PC-3 (cell line): Measurements from ENCODE around the gene CALCOCO2.
A peak's percentile ranks its signal among the peaks of the same experiment; 100 is the strongest.

Source experiments
- EZH2 ChIP-seq: fragments of 300-600 bp; sonication (generic); IDR thresholded peaks from one replicate; pipeline ENCODE4 v1.6.1; 2017; ENCODE audit warnings: antibody characterized with exemption, mild to moderate bottlenecking, low read length; ENCODE audit not compliant: unreplicated experiment
- EZH2phosphoT487 ChIP-seq: fragments of 300-600 bp; sonication (generic); IDR thresholded peaks from 2 replicates; pipeline ENCODE4 v1.6.1; 2018; ENCODE audit warnings: mild to moderate bottlenecking, antibody characterized with exemption, low read length, borderline replicate concordance
- TF ChIP-seq, protein P1 (sequence below): fragments of 300-600 bp; sonication (generic); conservative IDR thresholded peaks from 2 replicates; pipeline ENCODE4 v1.5.1; 2017; ENCODE audit warnings: antibody characterized with exemption, low read depth, mild to moderate bottlenecking, low read length

- TF ChIP-seq, protein P1, sequence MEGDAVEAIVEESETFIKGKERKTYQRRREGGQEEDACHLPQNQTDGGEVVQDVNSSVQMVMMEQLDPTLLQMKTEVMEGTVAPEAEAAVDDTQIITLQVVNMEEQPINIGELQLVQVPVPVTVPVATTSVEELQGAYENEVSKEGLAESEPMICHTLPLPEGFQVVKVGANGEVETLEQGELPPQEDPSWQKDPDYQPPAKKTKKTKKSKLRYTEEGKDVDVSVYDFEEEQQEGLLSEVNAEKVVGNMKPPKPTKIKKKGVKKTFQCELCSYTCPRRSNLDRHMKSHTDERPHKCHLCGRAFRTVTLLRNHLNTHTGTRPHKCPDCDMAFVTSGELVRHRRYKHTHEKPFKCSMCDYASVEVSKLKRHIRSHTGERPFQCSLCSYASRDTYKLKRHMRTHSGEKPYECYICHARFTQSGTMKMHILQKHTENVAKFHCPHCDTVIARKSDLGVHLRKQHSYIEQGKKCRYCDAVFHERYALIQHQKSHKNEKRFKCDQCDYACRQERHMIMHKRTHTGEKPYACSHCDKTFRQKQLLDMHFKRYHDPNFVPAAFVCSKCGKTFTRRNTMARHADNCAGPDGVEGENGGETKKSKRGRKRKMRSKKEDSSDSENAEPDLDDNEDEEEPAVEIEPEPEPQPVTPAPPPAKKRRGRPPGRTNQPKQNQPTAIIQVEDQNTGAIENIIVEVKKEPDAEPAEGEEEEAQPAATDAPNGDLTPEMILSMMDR = peak; percentile 99
- TF ChIP-seq EZH2 (no peak), EZH2phosphoT487 (no peak)
Observed at GRCh38 chr17:48804936-48805411, 25.9 kb upstream of the CALCOCO2 start.
